GM23338 (cell line): Measurements from ENCODE around the gene DSC2. TPM values are rescaled to one million over a fixed set of nuclear protein-coding genes. Genes with fewer than 3 reads are reported as not detected.

ENCODE experiments used
- ATAC-seq: fragments of 200-7000 bp; cut with Tn5 transposase; 3 replicates; pipeline ENCODE4 v1.9.1; 2020
- DNase-seq: peaks from one replicate; pipeline ENCODE4 v3.0.0-alpha.2; 2015; ENCODE audit warnings: low spot score
- H2AFZ ChIP-seq: fragments of 200-600 bp; sonication (generic); 2 replicates; pipeline ENCODE4 v1.8.0; 2016; ENCODE audit warnings: antibody characterized with exemption, mild to moderate bottlenecking, moderate library complexity
- H3F3A ChIP-seq: fragments of 200-600 bp; sonication (generic); replicated peaks from 2 replicates; pipeline ENCODE4 v1.8.0; 2017; ENCODE audit warnings: antibody characterized with exemption, mixed run types, low read depth
- H3K27ac ChIP-seq: fragments of 200-600 bp; sonication (generic); 2 replicates; pipeline ENCODE4 v1.6.1; 2016; ENCODE audit warnings: low read depth
- H3K27me3 ChIP-seq: fragments of 200-600 bp; sonication (generic); 2 replicates; pipeline ENCODE4 v1.8.0; 2016; ENCODE audit warnings: mild to moderate bottlenecking, mixed run types, moderate library complexity; ENCODE audit not compliant: insufficient read depth
- H3K36me3 ChIP-seq: fragments of 200-600 bp; sonication (generic); 2 replicates; pipeline ENCODE4 v1.8.0; 2016; ENCODE audit warnings: mild to moderate bottlenecking; ENCODE audit not compliant: insufficient read depth
- H3K4me1 ChIP-seq: fragments of 200-600 bp; sonication (generic); 2 replicates; pipeline ENCODE4 v1.8.0; 2016; ENCODE audit warnings: mild to moderate bottlenecking, moderate library complexity; ENCODE audit not compliant: insufficient read depth
- H3K4me2 ChIP-seq: fragments of 200-600 bp; sonication (generic); 2 replicates; pipeline ENCODE4 v1.7.1; 2017; ENCODE audit warnings: mixed run types
- H3K4me3 ChIP-seq: fragments of 200-600 bp; sonication (generic); 2 replicates; pipeline ENCODE4 v1.6.1; 2016; ENCODE audit warnings: mixed run types
- H3K79me2 ChIP-seq: fragments of 200-600 bp; sonication (generic); replicated peaks from 2 replicates; pipeline ENCODE4 v1.8.0; 2017; ENCODE audit warnings: mild to moderate bottlenecking; ENCODE audit not compliant: insufficient read depth
- H3K9me2 ChIP-seq: fragments of 200-600 bp; sonication (generic); 2 replicates; pipeline ENCODE4 v1.8.0; 2017; ENCODE audit not compliant: insufficient read depth
- H4K20me1 ChIP-seq: fragments of 200-600 bp; sonication (generic); replicated peaks from 2 replicates; pipeline ENCODE4 v1.8.0; 2017; ENCODE audit warnings: mild to moderate bottlenecking; ENCODE audit not compliant: insufficient read depth
- H3K27ac Mint-ChIP-seq: 2 replicates; pipeline ENCODE4 v1.8.0; 2020; ENCODE audit warnings: inconsistent platforms, mild to moderate bottlenecking, moderate library complexity, mixed read lengths
- H3K27me3 Mint-ChIP-seq: 3 replicates; pipeline ENCODE4 v1.8.0; 2022; ENCODE audit warnings: low read depth, mild to moderate bottlenecking, moderate library complexity, mixed read lengths, inconsistent platforms; ENCODE audit not compliant: insufficient read depth, poor library complexity
- H3K36me3 Mint-ChIP-seq: 3 replicates; pipeline ENCODE4 v1.8.0; 2021; ENCODE audit warnings: low read depth, mild to moderate bottlenecking, inconsistent platforms, moderate library complexity, mixed read lengths
- H3K4me1 Mint-ChIP-seq: 3 replicates; pipeline ENCODE4 v1.8.0; 2020; ENCODE audit warnings: mild to moderate bottlenecking, inconsistent platforms, mixed read lengths
- H3K4me3 Mint-ChIP-seq: 3 replicates; pipeline ENCODE4 v1.8.0; 2021; ENCODE audit warnings: moderate library complexity, mild to moderate bottlenecking, inconsistent platforms, mixed read lengths
- H3K9me3 Mint-ChIP-seq: 3 replicates; pipeline ENCODE4 v1.8.0; 2020; ENCODE audit warnings: moderate library complexity, mild to moderate bottlenecking, inconsistent platforms, mixed read lengths
- CREB1 ChIP-seq: fragments of 250-450 bp; sonication (Bioruptor Pico); IDR thresholded peaks from 2 replicates; pipeline ENCODE4 v1.5.0; 2020; ENCODE audit warnings: low read depth, mild to moderate bottlenecking, moderate library complexity
- CTCF ChIP-seq, 2 experiments: fragments of 200-600 bp in 1 of 2; sonication (generic) in 1 of 2; conservative IDR thresholded peaks; 2 replicates each; pipeline versions ENCODE4 v1.5.1 to v1.6.1; 2016 to 2017; ENCODE audit warnings: antibody characterized with exemption in 2 of 2, low read depth in 2 of 2, mild to moderate bottlenecking in 2 of 2, moderate library complexity in 1 of 2
- ETS1 ChIP-seq: IDR thresholded peaks from 2 replicates; pipeline ENCODE4 v1.6.1; 2016; ENCODE audit warnings: antibody characterized with exemption
- EZH2 ChIP-seq: fragments of 200-600 bp; sonication (generic); IDR thresholded peaks from one replicate; pipeline ENCODE4 v1.8.0; 2017; ENCODE audit warnings: antibody characterized with exemption, mild to moderate bottlenecking, low read depth; ENCODE audit not compliant: unreplicated experiment
- EZH2phosphoT487 ChIP-seq: fragments of 200-600 bp; sonication (generic); IDR thresholded peaks from one replicate; pipeline ENCODE4 v1.8.1; 2018; ENCODE audit warnings: antibody characterized with exemption; ENCODE audit not compliant: unreplicated experiment
- JUNB ChIP-seq: IDR thresholded peaks from one replicate; pipeline ENCODE4 v1.6.1; 2016; ENCODE audit warnings: antibody characterized with exemption; ENCODE audit not compliant: unreplicated experiment
- NANOG ChIP-seq: IDR thresholded peaks from 2 replicates; pipeline ENCODE4 v1.6.1; 2016; ENCODE audit warnings: antibody characterized with exemption, borderline replicate concordance
- POLR2AphosphoS5 ChIP-seq: IDR thresholded peaks from 2 replicates; pipeline ENCODE4 v1.6.1; 2016; ENCODE audit warnings: antibody characterized with exemption, low read depth
- REST ChIP-seq: IDR thresholded peaks from one replicate; pipeline ENCODE4 v1.6.1; 2018; ENCODE audit warnings: antibody characterized with exemption; ENCODE audit not compliant: unreplicated experiment
- STAT1 ChIP-seq: IDR thresholded peaks from one replicate; pipeline ENCODE4 v1.6.1; 2016; ENCODE audit warnings: antibody characterized with exemption; ENCODE audit not compliant: unreplicated experiment
- ZNF114 ChIP-seq: fragments of 250-450 bp; sonication (Bioruptor Pico); IDR thresholded peaks from 2 replicates; pipeline ENCODE4 v1.5.0; 2020; ENCODE audit warnings: mild to moderate bottlenecking, moderate library complexity
- ZNF331 ChIP-seq: fragments of 250-450 bp; sonication (Bioruptor Pico); IDR thresholded peaks from 2 replicates; pipeline ENCODE4 v1.5.0; 2020; ENCODE audit warnings: low read depth, mild to moderate bottlenecking, moderate library complexity
- ZNF462 ChIP-seq: fragments of 250-450 bp; sonication (Bioruptor Pico); IDR thresholded peaks from 2 replicates; pipeline ENCODE4 v1.5.0; 2020; ENCODE audit warnings: mild to moderate bottlenecking, moderate library complexity
- polyA plus RNA-seq: library from polyadenylated mRNA; unstranded; fragments of >200 nt; fragmentation: Nextera tagmentation; extraction: Ambion mirVana; gene quantifications from 2 replicates; pipeline ENCODE4 v1.2.1, GENCODE V29; 2016
- total RNA-seq: library from RNA; depleted of rRNA; stranded (reverse); fragments of >200 nt; shearing (Covaris generic); gene quantifications from 2 replicates; pipeline ENCODE4 v1.2.3, GENCODE V29; 2014

DSC2 gene
- total and polyA plus RNA-seq, 2 experiments from 2014 or later, result 10.5 to 20.4 TPM

GRCh38 chr18:31143025-31143424 lies 40.8 kb upstream of the DSC2 start:
- Histone ChIP-seq H2AFZ (no peak overlapping the region), H3K27me3 (no peaks in the 10 kb centered on the region), H3F3A (no peaks in the 10 kb centered on the region), H3K36me3 (no peaks in the 10 kb centered on the region), H4K20me1 (no peaks in the 10 kb centered on the region), H3K27ac (no peak overlapping the region), H3K4me3 (no peak overlapping the region), H3K4me2 (no peak overlapping the region), H3K79me2 (no peaks in the 10 kb centered on the region), H3K9me2 (no peaks in the 10 kb centered on the region), H3K4me1 (no peaks in the 10 kb centered on the region)
- Mint-ChIP-seq H3K9me3 (no peaks in the 10 kb centered on the region; the same call in 2 of the 3 replicates), H3K27me3 (no peaks in the 10 kb centered on the region), H3K4me1 (no peaks in the 10 kb centered on the region), H3K4me3 (no peak overlapping the region), H3K27ac (no peak overlapping the region), H3K36me3 (no peaks in the 10 kb centered on the region)
- DNase-seq (no peak), ATAC-seq (no peak)
- TF ChIP-seq JUNB (no peak), ETS1 (no peak), REST (no peak), ZNF114 (CRISPR knock-in tag) (no peak), CTCF (conservative IDR thresholded peaks at IDR 0.05; ENCODE audit: low read depth in 2 of 2) (no peak), EZH2phosphoT487 (no peak), CREB1 (no peak), STAT1 (no peak), NANOG (no peak), POLR2AphosphoS5 (no peak), ZNF462 (no peak), EZH2 (no peak), ZNF331 (CRISPR knock-in tag) (no peak)
